NCI-H748 (cell line): ENCODE results near the gene GLB1L3.
"Not testable (repeated sequence)": the region's sequence is repeated elsewhere in the genome, so short reads cannot be mapped to it uniquely, and the experiment has no call there.

Experiments
- DNase-seq: peaks from one replicate; lab custom pipeline; 2025; ENCODE audit not compliant: unreplicated experiment; lab: John Stamatoyannopoulos, UW

Gene GLB1L3

DNA sequence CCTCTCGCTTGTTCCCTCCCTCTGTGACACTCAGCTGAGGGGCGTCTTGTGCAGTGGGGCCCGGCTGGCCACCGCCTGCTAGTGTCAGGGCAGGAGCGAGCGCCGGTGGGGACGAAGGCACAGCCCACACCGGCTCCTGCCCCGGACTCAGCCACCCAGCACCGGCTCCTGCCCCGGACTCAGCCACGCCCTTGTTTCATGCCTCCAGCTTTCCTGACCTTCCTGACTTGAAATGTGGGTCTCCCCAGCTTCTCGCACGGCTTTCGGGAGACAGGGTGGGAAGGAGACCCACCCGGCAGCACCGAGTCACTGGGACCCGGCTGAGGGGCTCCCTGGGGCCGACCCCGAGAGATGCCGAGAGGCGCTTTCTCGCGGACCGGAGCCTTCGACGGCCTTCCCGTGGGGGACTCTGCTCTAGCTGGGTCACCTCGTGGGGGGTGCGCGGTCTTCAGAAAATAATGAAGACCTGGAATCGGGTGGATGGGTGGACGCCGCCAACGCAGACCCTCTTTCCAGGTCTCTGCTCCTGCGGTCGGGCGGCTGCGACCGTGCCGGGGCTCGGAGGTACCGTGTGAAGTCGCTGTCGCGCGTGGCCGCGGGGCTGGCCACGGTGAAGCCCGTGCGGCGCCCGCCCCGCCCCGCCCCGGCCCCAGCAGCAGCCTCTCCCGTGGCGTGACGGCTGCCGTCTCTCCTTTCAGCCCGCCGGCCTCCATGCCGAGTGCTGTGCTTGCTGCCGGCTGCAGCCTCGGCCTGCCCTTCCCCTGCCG lies 65.8 kb downstream of the GLB1L3 start:
- DNase-seq = no peak

DNA sequence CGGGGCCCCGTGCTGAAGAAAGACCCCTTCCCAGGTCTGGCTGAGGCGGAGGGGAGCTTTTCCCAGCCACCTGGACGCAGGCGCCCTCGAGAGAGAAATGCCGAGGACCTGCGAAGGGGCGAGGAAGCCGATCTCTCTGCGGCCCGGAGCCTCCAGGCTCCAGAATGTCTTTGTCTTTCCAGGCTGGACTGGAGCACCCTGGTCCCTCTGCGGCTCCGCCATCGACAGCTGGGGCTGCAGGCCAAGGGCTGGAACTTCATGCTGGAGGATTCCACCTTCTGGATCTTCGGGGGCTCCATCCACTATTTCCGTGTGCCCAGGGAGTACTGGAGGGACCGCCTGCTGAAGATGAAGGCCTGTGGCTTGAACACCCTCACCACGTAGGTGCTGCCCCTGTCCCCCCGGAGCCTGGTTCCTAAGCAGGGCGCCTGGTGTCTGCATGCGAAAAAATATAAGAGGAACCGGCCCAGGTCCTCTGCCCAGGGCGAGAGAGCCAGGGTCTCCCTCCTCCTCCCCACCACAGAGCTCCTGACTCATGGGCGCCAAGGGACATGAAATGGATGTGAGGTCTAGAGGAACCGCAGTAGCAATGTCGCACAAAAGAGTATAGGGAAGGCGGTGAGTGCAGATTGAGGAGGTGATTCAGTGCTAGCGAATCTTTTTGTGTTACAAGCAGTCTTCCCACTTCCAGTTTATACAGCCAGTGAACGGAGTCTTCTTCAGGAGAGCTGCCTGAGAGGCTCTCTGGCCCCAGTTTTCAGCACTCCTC lies 66.6 kb downstream of the GLB1L3 start:
- no peak for DNase-seq

DNA sequence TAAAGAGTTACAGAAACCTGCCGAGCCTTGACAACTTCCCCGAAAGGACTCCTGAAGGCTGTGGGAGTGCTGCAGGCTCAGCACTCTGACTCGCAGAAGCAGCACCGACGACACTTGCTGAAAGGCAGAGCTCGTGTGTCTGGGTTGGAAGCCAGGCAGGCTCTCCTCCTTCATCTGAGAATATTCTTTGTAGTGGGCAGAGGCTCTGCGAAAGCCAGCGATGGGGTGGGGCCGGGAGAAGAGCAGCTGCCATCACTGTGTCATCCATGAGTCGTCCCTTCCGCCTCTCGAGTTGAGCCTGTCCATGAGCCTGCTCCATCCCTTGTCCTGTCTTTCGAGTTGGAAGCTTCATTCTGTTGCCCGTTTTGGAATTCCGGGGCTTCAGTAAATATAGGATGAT lies 67.5 kb downstream of the GLB1L3 start:
- no peak for DNase-seq

DNA sequence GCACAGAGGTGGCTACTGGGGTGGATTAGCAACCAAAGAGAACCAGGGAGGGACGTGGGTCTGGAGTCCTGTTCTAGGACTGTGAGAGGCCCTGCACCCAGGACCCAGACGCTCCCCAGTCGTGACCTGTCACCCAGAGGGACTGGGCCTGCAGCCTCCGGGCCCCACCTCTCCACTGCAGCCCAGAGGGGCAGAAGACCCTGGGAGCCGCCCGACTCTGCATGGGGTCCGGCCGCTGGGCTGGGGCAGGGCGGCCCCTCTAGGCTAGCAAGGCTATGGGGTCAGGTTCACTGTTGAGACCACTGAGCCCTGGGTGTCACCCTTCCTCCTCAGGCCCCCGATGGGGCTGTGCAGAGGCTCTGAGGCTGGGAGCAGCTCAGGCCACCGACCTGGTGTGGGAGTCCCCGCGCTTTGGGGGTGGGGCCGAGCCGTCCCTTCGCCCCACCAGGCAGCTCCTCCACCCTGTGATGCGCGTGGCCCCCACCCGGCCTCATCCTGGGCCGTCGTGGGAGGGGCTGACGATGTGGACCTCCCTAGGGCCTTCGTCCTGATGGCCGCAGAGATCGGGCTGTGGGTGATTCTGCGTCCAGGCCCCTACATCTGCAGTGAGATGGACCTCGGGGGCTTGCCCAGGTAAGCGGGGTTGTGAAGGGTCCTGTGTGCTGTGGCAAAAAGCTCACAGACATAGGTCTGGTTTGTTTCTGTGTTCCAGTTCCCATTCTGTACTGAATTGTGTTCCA lies 68.5 kb downstream of the GLB1L3 start:
- not testable (repeated sequence) for DNase-seq

DNA sequence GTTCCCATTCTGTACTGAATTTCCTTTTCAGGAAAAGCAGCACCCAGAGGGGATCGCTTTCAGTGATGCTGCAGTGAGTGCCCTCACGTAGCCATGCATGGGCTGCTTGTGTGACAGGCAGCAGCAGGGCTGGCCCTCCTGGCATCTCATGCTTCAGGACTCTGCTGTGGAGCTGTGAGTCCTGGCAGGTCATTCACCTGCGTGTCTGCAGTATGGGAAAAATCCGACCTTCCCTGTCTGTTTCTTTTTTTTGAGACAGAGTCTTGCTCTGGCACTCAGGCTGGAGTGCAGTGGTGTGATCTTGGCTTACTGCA lies 69.0 kb downstream of the GLB1L3 start:
- no peak for DNase-seq

DNA sequence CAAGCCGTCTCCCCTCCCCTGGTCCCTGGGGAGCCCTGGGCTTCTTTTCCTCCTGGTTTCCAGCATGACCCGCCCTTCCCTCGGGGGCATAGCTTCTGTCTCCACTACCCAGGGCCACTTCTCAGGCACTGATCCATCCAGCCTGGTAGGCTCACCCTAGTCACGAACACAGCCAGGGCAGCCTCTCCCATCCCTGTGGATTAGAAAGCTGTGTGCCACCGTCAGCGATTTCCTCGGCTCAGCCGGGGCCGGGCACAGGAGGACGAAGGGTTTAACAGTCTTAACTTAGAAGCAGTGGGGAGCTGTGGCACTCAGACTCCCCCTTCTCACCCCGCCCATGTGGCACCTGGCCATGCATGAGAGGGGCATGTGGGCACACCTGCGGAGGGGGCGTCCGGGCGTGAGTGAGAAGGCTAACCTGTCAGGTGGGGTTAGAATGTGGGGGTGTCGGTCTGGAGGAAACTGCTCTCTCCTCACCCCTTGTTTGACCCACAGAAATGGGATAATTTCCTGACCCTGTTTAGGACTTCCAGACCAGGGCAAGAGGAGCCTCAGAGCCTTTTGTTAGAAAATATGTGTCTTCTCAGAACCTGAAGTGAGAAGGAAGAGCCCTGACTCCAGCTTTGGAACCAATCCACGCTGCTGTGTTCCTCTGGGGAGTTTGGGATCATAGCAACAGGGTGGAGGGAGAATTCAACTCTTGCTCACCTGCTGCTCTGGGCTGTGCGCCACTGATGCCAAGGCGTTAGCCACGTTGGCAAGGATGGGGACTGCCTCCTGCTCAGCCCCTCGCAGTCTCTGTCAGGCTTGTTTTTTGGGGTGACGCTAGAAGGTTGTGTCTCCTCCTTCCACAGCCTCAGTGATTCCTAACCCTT lies 70.2 kb downstream of the GLB1L3 start:
- DNase-seq = no peak

DNA sequence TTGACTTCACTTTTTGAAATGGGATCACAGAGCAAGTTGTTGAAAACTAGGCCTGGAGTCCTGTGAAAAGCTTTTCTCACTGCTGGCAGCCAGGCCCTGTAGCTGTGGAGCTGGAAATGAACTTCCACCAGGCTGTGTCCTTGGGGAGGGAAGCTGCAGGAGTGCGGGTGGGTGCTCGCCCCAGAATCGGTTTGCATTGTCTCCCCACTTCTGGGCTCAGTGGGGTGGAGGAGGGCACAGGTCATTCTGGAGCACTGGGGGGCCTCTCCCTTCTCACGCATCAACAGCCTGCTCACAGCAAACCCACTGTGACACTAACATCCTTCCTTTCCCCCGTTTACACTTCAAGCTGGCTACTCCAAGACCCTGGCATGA lies 70.8 kb downstream of the GLB1L3 start:
- DNase-seq = no peak

DNA sequence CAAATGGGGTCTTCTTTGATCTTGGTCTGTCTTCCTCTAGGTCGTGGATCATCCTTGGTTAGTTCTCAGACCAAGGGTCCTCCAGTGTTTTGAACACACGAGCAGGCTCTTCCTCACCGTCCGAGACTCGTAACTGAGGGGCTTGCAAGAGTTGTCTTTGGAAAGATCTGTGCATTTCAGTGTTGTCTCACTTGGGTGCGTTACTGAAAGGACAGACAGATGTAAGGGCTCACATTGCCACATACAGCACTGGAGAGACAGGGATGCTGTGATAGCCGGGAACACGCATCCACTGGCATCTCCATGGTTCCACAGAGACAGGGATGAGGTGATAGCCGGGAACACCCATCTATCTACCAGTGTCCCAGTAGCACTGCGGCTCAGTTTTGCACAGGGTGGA lies 71.3 kb downstream of the GLB1L3 start:
- DNase-seq = no peak

DNA sequence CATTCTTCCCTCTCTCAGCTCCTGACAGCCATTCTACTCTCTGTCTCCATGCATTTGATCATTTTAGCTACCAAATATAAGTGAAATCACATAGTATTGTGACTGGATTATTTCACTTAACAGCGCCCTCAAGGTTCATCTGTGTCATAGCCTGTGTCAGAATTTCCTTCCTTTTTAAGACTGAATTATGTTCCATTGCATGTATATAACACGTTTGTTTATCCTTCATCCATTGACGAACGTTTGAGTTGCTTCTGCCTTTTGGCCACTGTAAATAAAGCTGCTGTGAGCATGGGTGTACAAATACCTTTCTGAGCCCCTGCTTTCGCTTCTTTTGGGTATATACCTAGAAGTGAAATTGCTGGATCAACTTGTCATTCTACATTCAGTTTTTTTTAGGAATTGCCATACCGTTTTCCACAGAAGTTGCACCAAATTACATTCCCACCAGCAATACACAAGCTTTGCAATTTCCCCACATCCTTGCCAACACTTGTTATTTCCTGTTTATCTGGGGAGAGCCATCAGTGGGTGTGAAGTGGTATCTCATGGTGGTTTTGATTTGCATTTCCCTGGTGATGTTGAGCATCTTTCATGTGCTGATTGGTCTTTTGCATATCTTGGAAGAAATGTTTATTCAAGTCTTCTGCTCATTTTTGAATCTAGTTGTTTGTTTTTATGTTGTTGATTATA lies 73.1 kb downstream of the GLB1L3 start:
- DNase-seq = no peak

DNA sequence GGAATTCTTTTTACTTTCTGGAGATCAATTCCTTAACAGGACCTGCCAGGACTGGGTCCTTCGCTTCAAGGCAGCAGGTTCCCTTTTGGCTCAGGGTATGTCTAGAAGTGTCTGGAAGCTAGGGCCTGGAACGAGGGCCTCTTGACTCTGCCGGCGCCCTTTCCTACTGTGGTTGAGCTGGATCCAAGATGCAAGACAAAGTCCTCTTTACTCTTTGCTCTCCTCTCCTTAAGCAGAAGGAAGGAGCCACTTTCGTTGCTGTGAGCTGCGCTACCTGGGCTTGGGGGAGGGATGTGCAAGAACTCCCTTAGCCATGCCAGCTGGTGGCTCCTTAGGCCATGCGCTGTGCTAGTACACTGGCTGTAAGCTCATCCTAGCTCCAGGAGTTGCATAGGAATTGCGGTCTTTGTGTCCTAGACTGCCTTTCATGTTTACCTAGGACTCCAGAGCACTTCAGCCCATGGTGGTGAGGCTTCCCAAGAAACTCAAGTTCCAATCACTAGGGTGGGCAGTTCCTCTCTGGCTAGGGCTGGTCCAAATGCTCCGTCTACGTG lies 73.7 kb downstream of the GLB1L3 start:
- DNase-seq = no peak

DNA sequence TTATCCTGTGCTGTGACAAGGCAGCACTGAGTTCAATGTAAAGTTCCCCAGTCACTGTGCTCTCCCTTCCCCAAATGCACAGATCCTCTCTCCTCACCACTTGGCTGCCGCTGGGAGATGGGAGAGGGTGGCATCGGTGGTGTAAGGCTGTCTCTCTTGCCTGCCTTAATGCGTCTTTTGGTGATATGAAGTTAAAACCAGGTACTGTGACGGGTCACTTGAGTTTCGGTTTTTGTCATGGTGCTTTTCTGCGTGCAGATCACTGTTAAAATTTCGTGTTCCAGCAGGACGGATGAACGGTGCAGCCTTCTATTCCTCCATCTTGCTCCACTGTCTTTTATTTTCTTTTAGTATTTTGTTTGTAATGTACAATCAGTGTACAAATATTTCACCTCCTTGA lies 74.2 kb downstream of the GLB1L3 start:
- DNase-seq = no peak

DNA sequence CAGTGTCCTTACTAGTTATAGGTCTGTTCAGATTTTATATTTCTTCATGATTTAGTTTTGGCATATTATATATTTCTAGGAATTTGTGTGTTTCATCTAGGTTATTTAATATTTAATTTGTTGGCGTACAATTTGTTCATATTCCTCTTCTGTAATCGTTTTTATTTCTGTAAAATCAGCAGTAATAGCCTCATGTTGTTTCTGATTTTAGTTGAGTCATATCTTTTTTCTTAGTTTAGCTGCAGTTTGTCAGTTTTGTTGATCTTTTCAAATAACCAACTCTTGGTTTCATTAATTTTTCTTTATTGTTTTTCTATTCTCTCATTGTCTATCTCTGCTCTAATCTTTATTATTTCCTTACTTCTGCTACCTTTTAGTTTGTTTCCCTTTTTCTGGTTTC lies 75.9 kb downstream of the GLB1L3 start:
- no peak for DNase-seq

DNA sequence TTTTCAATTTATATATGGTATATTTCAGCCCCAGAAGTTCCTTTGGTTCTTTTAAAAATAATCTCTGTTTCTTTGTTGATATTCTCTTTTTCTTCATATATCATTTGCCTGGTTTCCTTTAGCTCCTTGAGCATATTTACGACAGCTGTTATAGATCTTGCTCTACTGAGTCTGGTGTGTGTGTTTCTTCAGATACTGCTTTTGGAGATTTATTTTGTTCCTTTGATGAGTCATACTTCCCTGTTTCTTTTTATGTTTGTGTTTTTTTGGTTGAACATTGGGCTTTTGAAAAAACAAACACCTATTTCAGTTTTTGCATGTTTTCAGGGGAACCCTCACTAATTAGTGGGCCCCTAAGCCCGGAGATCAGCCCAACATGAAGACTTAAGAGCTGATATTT lies 79.0 kb downstream of the GLB1L3 start:
- DNase-seq = no peak

DNA sequence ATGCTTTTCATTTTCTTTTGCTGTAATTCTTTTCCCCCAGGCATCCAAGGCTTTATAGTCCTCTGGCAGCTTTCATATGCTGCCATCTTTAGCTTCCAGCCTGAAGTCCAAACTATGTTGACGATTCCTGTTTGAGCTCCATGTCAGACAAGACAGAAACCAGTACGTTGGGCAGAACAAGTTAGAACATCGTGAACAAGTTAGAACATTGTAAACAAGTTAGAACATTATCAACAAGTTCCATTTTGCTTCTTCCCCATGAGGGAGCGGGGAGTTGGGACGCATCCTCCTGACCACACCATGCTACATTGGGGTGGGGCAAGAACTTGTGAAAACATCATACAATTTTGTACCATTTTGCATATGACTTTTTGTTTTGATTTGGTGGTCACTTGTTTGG lies 79.5 kb downstream of the GLB1L3 start:
- DNase-seq = no peak

DNA sequence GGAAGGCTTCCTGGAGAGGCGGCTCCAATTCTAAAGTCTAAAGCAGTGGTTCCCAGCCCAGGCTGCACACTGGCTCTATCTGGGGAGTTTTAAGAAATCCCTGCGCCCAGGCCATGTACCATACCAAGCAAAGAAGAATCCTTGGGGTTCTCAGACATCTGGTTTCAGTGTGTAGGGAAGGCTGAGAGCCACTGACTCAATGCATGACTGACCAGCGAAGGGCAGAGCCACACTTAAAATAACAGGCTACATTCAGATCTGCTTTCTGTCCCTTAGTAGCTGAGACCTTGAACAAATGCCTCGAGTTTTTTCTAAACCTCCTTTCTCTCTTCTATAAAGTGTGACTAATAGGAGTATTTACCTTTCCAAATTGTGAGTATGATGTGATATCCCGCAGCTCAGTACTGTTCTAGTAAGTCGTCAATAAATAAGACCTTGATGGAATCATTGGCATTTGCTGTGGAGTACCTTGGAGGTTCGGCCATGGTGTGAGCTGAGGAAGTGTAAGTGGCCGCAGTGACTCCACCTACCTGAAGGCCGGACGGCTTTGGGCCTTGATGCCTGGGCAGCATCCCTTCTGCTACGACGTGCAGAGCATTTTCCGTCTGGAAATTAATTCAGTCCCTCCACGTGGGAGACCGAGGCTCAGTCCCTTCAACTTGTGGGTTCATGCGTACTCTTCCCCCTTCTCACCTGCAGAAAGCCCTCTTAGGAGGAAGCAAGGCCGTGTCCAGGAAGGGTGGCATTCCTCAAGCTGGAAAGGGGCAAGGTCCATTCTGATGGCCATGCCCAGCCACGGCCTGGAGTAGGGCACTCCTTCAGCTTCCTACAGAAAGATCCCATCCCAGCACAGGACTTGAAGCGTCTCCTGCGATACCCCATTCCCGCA lies 80.7 kb downstream of the GLB1L3 start:
- no peak for DNase-seq

DNA sequence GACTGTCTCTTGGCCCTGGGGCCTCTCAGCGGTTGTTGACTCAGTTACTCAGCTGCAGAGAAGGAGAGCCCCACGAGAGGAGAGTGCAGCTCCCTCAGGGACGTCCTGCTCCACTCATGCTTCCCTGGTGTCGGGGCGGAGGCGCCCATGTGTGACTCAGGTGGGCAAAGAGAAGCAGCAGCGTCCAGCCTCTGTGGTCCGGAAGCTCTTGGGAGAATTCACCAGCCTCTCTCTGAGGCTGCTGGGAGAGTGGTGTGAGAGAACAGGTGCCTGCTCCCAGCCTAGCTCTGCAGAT lies 81.3 kb downstream of the GLB1L3 start:
- DNase-seq = no peak

DNA sequence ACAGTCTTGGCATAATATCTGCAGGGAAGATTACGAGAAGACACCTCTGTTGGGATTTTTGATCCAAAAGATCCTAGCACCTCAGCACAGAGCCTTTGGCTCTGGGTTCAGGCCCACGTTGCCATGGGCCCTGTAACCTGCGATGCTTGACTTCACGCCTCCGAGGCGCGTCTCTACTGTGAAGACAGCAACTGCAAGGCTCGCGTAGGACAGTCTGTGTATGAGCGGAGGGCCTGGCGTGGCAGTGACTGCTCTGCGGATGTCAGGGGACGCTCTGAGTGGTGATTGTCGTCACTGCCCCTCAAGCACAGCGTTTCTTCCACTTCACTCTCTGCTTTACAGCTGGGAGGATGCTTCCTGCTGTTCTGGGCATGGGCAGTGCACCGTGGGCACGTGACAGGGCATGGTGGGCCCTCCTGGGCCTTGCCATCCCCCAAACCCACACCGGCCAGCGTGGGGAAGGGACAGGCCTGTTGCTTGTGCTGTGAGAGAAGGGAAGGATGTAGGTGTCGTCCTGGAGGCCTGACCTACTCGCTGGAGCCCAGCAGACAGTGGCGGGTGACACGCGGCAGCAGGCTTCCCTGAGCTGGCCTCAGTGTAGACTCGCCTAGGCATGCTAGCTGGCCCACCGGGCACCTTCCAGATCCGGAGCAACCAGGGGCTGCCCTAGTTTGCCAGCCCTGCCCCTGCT lies 82.1 kb downstream of the GLB1L3 start:
- DNase-seq = no peak

DNA sequence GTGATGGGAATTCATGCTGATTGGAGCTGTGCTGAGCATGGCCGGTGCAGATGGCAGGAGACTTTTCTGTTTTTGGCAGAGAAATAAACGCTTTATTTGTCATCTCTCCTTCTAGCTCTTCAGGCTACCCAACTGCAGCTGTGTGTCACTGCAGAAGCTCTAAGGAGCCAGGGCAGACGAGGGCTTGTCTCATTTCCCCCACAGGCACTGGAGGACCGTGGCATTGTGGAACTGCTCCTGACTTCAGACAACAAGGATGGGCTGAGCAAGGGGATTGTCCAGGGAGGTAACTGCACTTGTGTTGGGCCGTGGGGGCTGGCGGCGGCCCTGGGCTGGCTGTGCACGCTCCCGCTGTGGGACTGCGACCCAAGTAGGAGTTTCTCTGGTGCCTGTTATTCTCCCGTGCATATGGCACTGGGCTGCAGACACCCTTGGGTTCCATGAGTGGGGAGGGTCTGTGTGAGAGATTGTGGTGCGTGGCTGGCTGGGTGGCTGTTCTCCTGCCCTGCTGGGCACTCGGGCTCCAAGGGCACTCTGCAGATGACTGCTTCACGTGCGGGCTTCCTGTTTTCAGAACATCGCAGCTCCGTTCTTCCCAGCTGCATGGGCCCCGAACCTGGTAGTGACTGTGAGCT lies 82.8 kb downstream of the GLB1L3 start:
- DNase-seq = no peak
